ENCODE results near the gene MX2. TPM values are rescaled to one million over a fixed set of nuclear protein-coding genes. Genes with fewer than 3 reads are reported as not detected.
"Not testable (repeated sequence)": the region's sequence is repeated elsewhere in the genome, so short reads cannot be mapped to it uniquely, and the experiment has no call there.

MX2 gene
- 10 to 100 TPM; 22.4 to 22.9 TPM for total RNA-seq

GRCh38 chr21:41361786-41362604 lies at the start of gene MX2:
MX2 (plus strand) TSS chr21:41362027; CDS start chr21:41376907, 14,880 bp downstream.
- ATAC-seq (ENCODE audit: insufficient number of reproducible peaks, low FRiP score, low read depth) (no peak), DNase-seq (ENCODE audit: low spot score) (no peak)
- Histone ChIP-seq H3K27ac (peak within 1 kb of the TSS in 1 of 2 donors; percentile 26), H3K36me3 (no peaks in the 10 kb centered on the region), H3K4me3 (peak within 1 kb of the TSS; percentile 59), H3K4me1 (ENCODE audit: control insufficient read depth in 1 of 2, low read depth in 2 of 2) (no peaks in the 10 kb centered on the region), H3K27me3 (replicated peaks; ENCODE audit: insufficient read depth) (no peaks in the 10 kb centered on the region), H3K9me3 (no peaks in the 10 kb centered on the region)
- TF ChIP-seq CTCF (IDR thresholded peaks at IDR 0.05), result no peak

GRCh38 chr21:41313285-41314164 lies 48.3 kb upstream of the MX2 start:
- DNase-seq (ENCODE audit: low spot score); H3K9me3 ChIP-seq; H3K27me3 ChIP-seq (replicated peaks; ENCODE audit: insufficient read depth); H3K27ac ChIP-seq; H3K4me3 ChIP-seq; H3K36me3 ChIP-seq; ATAC-seq (ENCODE audit: insufficient number of reproducible peaks, low FRiP score, low read depth): not testable (repeated sequence)
- H3K4me1 ChIP-seq (ENCODE audit: control insufficient read depth in 1 of 2, low read depth in 2 of 2), result peaks cover 5 to 16% of the 10 kb centered on the region in 2 donors

- Histone ChIP-seq H3K9me3 (no peaks in the 10 kb centered on the region), H3K4me1 (ENCODE audit: control insufficient read depth in 1 of 2, low read depth in 2 of 2) (peaks cover 5 to 16% of the 10 kb centered on the region in 2 donors), H3K27ac (no peak overlapping the region), H3K36me3 (no peaks in the 10 kb centered on the region), H3K27me3 (replicated peaks; ENCODE audit: insufficient read depth) (peaks cover 9% of the 10 kb centered on the region), H3K4me3 (no peak overlapping the region)
- no peak for TF ChIP-seq CTCF (IDR thresholded peaks at IDR 0.05)
- ATAC-seq (ENCODE audit: insufficient number of reproducible peaks, low FRiP score, low read depth), result no peak
- no peak for DNase-seq (ENCODE audit: low spot score)
Measured at GRCh38 chr21:41315726-41316125, 46.1 kb upstream of the MX2 start.

- peak within 1 kb of the TSS; percentile 63 for H3K4me3 ChIP-seq
- H3K4me1 ChIP-seq (ENCODE audit: control insufficient read depth in 1 of 2, low read depth in 2 of 2), result peaks cover 5 to 16% of the 10 kb centered on the region in 2 donors
- H3K27ac ChIP-seq, result no peak within 1 kb of the TSS
- no peaks in the 10 kb centered on the region for H3K36me3 ChIP-seq
- ATAC-seq (ENCODE audit: insufficient number of reproducible peaks, low FRiP score, low read depth) (no peak), DNase-seq (ENCODE audit: low spot score) (no peak)
- H3K27me3 ChIP-seq (replicated peaks; ENCODE audit: insufficient read depth), result peaks cover 9% of the 10 kb centered on the region
- TF ChIP-seq CTCF (IDR thresholded peaks at IDR 0.05), result no peak
- H3K9me3 ChIP-seq, result no peaks in the 10 kb centered on the region
Measured at GRCh38 chr21:41316200-41317062, 45.4 kb upstream of the MX2 start, which contains the start of gene FAM3B. FAM3B (plus strand) TSS chr21:41316801; CDS start chr21:41316880, 79 bp downstream.

GRCh38 chr21:41317063-41317392 lies 44.8 kb upstream of the MX2 start:
- ATAC-seq (ENCODE audit: insufficient number of reproducible peaks, low FRiP score, low read depth), result no peak
- no peak for TF ChIP-seq CTCF (IDR thresholded peaks at IDR 0.05)
- H3K27me3 ChIP-seq (replicated peaks; ENCODE audit: insufficient read depth), result peaks cover 9% of the 10 kb centered on the region

More at GRCh38 chr21:41317063-41317392, 44.8 kb upstream of the MX2 start:
- Histone ChIP-seq H3K4me3 (peak overlapping the region; percentile 63), H3K27ac (no peak overlapping the region), H3K9me3 (no peaks in the 10 kb centered on the region), H3K36me3 (no peaks in the 10 kb centered on the region), H3K4me1 (ENCODE audit: control insufficient read depth in 1 of 2, low read depth in 2 of 2) (peaks cover 5 to 16% of the 10 kb centered on the region in 2 donors)
- DNase-seq (ENCODE audit: low spot score), result no peak
